ENCODE results near the gene EVA1B. TPM values are rescaled to one million over a fixed set of nuclear protein-coding genes. Genes with fewer than 3 reads are reported as not detected.

The EVA1B gene
- total RNA-seq, 4 donors from 2014 or later: 20.9 to 122 (median 62.4) TPM

DNA sequence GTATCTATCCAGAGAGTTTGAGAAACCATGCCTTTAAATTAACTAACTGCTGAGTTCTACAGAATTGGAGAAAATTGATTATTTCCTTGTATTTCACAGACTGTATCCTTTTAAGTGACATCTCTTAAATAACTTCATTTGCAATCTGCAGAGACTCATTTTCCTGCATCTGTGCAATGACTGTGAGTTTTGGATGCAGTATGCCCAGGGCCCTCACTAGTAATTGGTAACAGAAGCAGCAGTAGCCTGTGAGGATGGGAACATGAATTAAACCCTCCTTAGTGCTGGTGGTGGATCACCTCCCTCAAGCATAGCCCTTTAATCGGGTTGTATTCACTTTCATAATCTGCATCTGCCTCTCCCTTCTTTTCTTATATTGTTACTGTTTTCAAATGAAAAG lies 38.9 kb downstream of the EVA1B start:
- Histone ChIP-seq H3K27me3 (no peaks in the 10 kb centered on the region), H3K4me3 (no peak overlapping the region), H3K9me3 (no peaks in the 10 kb centered on the region), H3K4me1 (no peaks in the 10 kb centered on the region), H3K36me3 (no peaks in the 10 kb centered on the region), H3K27ac (no peak overlapping the region)
- DNase-seq: no peak
- intact Hi-C loops (cut with DNase I; ENCODE audit: low total_unique reads): loop anchor here (10.0 kb wide), 2 partner anchors 50 to 130 kb away; partner anchors contain the start of gene MAP7D1
- TF ChIP-seq POLR2A (IDR thresholded peaks at IDR 0.05): no peak
- no peak for TF ChIP-seq CTCF (IDR thresholded peaks at IDR 0.05)

DNA sequence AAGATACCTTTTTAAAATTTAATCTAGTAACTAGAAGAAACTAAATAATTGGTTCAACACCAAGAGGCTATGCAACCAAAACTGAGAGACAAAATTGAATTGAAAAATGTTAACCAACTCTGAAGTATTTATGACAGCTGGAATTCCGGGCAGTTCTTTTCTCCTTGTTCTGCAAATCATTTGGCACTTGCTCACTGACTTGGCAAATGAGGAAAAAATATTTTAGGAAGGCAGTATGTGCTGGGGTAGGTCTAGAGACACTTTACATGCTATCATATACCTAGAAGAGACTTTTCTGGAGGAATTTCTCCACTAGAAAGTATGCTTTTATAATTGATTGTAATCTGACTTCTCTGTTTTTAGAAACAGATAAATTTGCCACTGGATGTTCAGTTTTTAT lies 39.4 kb downstream of the EVA1B start:
- H3K4me3 ChIP-seq: no peak overlapping the region
- H3K4me1 ChIP-seq: no peaks in the 10 kb centered on the region
- DNase-seq: no peak
- no peaks in the 10 kb centered on the region for H3K36me3 ChIP-seq
- no peaks in the 10 kb centered on the region for H3K9me3 ChIP-seq
- H3K27me3 ChIP-seq: no peaks in the 10 kb centered on the region
- intact Hi-C loops (cut with DNase I; ENCODE audit: low total_unique reads): loop anchor here (10.0 kb wide), 2 partner anchors 49 to 129 kb away; partner anchors contain the start of gene MAP7D1
- H3K27ac ChIP-seq: no peak overlapping the region
- no peak for TF ChIP-seq POLR2A (IDR thresholded peaks at IDR 0.05)
- TF ChIP-seq CTCF (IDR thresholded peaks at IDR 0.05): no peak

DNA sequence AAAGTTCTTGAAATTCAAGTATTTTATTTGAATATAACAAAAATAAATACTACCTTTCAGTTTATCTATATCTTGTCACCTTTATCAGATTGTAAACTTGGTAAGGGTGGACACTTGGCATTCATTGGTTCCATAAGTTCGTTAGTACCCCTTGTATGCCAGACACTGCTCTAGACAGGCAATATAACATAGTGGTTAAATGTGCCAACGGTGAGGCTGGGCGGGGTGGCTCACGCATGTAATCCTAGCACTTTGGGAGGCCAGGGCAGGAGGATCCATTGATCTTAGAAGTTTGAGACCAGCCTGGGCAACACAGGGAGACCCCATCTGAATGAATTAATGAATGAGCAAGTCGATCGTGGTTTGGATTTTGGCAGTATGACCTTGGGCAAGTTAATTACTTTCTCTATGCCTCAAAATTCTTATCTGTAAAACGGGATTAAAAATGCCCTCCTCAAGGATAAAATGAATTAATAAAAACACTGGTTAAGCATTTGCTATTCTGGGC lies 43.6 kb downstream of the EVA1B start:
- Histone ChIP-seq H3K4me3 (no peak overlapping the region), H3K36me3 (no peaks in the 10 kb centered on the region), H3K27me3 (no peaks in the 10 kb centered on the region), H3K27ac (peak overlapping the region; percentile 79 to 80), H3K9me3 (no peaks in the 10 kb centered on the region), H3K4me1 (peaks cover 6 to 9% of the 10 kb centered on the region in 2 donors)
- intact Hi-C loops (cut with DNase I; ENCODE audit: low total_unique reads): loop anchor here (10.0 kb wide), 2 partner anchors 45 to 125 kb away; partner anchors contain the start of gene MAP7D1
- TF ChIP-seq CTCF (IDR thresholded peaks at IDR 0.05): no peak
- TF ChIP-seq POLR2A (IDR thresholded peaks at IDR 0.05): no peak
- no peak for DNase-seq

DNA sequence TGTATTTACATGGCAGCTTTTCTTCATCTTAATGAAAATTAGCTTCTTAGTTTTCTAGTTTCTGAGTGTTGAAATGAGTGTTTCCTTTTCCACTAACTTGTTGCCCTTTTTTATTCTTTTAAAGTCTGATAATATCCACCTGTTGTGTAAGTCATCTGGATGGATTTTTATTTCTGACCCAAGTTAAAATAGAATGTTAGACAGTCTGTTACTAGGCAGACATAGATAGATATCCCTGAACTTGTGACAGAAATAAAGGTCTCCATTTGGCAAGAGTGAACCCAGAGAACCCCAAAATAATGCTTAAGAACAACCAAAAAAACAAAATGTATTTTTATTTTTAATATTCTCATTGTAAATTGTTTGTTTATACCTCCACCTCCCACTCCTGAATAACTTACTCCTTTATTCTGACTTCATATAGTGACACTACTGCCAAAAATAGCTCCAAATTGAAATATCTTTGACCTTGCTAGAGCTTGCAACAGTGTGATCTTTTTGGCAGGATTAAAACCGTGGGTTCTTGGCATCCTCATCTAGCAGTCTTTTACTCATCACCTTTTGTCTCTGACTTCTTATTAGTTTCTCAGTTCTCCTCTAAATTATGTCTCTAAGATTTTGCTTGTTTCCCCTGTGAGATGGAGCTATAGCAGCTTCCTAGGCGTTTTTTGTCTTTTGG lies 44.2 kb downstream of the EVA1B start:
- no peaks in the 10 kb centered on the region for H3K27me3 ChIP-seq
- no peak overlapping the region for H3K4me3 ChIP-seq
- no peak for TF ChIP-seq CTCF (IDR thresholded peaks at IDR 0.05)
- no peak for TF ChIP-seq POLR2A (IDR thresholded peaks at IDR 0.05)
- H3K27ac ChIP-seq: peak overlapping the region; percentile 79 to 80
- no peaks in the 10 kb centered on the region for H3K36me3 ChIP-seq
- intact Hi-C loops (cut with DNase I; ENCODE audit: low total_unique reads): no loop called here
- H3K4me1 ChIP-seq: peaks cover 6 to 9% of the 10 kb centered on the region in 2 donors
- peak in 1 of 2 donors; percentile 54 for DNase-seq
- H3K9me3 ChIP-seq: no peaks in the 10 kb centered on the region

GRCh38 chr1:36276688-36277087 lies 46.8 kb downstream of the EVA1B start:
- no peak overlapping the region for H3K27ac ChIP-seq
- H3K9me3 ChIP-seq: no peaks in the 10 kb centered on the region
- TF ChIP-seq CTCF (IDR thresholded peaks at IDR 0.05): no peak
- no peak overlapping the region for H3K4me3 ChIP-seq
- no peaks in the 10 kb centered on the region for H3K36me3 ChIP-seq
- no peaks in the 10 kb centered on the region for H3K27me3 ChIP-seq
- H3K4me1 ChIP-seq: peaks cover 9 to 12% of the 10 kb centered on the region in 2 donors
- DNase-seq: no peak
- intact Hi-C loops (cut with DNase I; ENCODE audit: low total_unique reads): no loop called here

Measured in uterus (tissue), 4 donors.